Endothelial cell of umbilical vein (primary cell): ENCODE results near the gene CTIF. TPM values are rescaled to one million over a fixed set of nuclear protein-coding genes. Genes with fewer than 3 reads are reported as not detected.

Experiments
- BruUV-seq: library from RNA; stranded (reverse); fragments of 400-500 nt; replicated peaks from 2 replicates; lab custom pipeline; 2021; lab: Mats Ljungman, UMichigan
- CTCF ChIA-PET: fragments of 300-600, 350-600 bp; sonication (Branson Sonifier 250); formaldehyde crosslinking; loops from one replicate; lab custom pipeline; 2021; ENCODE audit warnings: antibody characterized with exemption, inconsistent platforms; lab: Charles Lee
- POLR2A ChIA-PET: fragments of 300-600, 350-600 bp; sonication (Branson Sonifier 250); formaldehyde crosslinking; loops from one replicate; lab custom pipeline; 2021; ENCODE audit warnings: antibody characterized with exemption, inconsistent platforms; lab: Charles Lee
- DNase-seq: peaks from one replicate; pipeline ENCODE4 v3.0.0-alpha.2; 2011; ENCODE audit warnings: low read depth, low spot score
- FAIRE-seq: peaks from 2 replicates; lab custom pipeline; 2011; peaks lifted over from hg19 to GRCh38; lab: Jason Lieb, UNC
- H2AFZ ChIP-seq: 2 replicates; pipeline ENCODE4 v1.6.0; 2012; ENCODE audit warnings: low read depth, low read length, control low read depth, inconsistent platforms
- H3K27ac ChIP-seq: 2 replicates; pipeline ENCODE4 v1.5.1; 2011; ENCODE audit warnings: low read depth, mild to moderate bottlenecking, control low read depth, low read length, moderate library complexity; ENCODE audit not compliant: insufficient read depth
- H3K27me3 ChIP-seq, 2 experiments: 2 replicates each; pipeline versions ENCODE4 v1.6.0 to v1.6.1; 2011; ENCODE audit warnings: low read length in 2 of 2, mixed read lengths in 1 of 2; ENCODE audit not compliant: control insufficient read depth in 2 of 2, insufficient read depth in 2 of 2
- H3K36me3 ChIP-seq, 2 experiments: 2 replicates in 1 of 2; 3 replicates in 1 of 2; pipeline ENCODE4 v1.5.1; 2011; ENCODE audit warnings: low read length in 2 of 2, mild to moderate bottlenecking in 1 of 2, moderate library complexity in 1 of 2; ENCODE audit not compliant: control insufficient read depth in 2 of 2, insufficient read depth in 2 of 2; ENCODE audit errors: extremely low read depth in 1 of 2
- H3K4me1 ChIP-seq: 3 replicates; pipeline ENCODE4 v1.5.1; 2011; ENCODE audit warnings: mild to moderate bottlenecking, low read length; ENCODE audit not compliant: control insufficient read depth, insufficient read depth; ENCODE audit errors: extremely low read depth
- H3K4me2 ChIP-seq: 2 replicates; pipeline ENCODE4 v1.6.1; 2011; ENCODE audit warnings: low read length, control low read depth, mixed read lengths; ENCODE audit not compliant: insufficient read depth
- H3K4me3 ChIP-seq, 3 experiments: fragments of 200-600 bp in 1 of 3; sonication (generic), shearing (Covaris generic) in 1 of 3; replicated peaks in 1 of 3; 2 replicates each; pipeline ENCODE4 v1.5.1; 2011 to 2016; ENCODE audit warnings: control low read depth in 3 of 3, low read length in 3 of 3, mild to moderate bottlenecking in 2 of 3, inconsistent platforms in 1 of 3, low read depth in 1 of 3, moderate library complexity in 1 of 3; ENCODE audit not compliant: insufficient read depth in 1 of 3
- H3K79me2 ChIP-seq: 2 replicates; pipeline ENCODE4 v1.6.0; 2012; ENCODE audit warnings: low read length, inconsistent platforms; ENCODE audit not compliant: control insufficient read depth, insufficient read depth
- H3K9ac ChIP-seq: replicated peaks from 2 replicates; pipeline ENCODE3; 2011; ENCODE audit warnings: low read length, control low read depth; ENCODE audit not compliant: insufficient read depth; ENCODE audit errors: extremely low read depth
- H3K9me1 ChIP-seq: replicated peaks from 3 replicates; pipeline ENCODE4 v1.6.0; 2011; ENCODE audit warnings: mild to moderate bottlenecking, low read length; ENCODE audit not compliant: control insufficient read depth, insufficient read depth; ENCODE audit errors: extremely low read depth
- H3K9me3 ChIP-seq: replicated peaks from 2 replicates; pipeline ENCODE4 v1.5.1; 2012; ENCODE audit warnings: low read length, inconsistent platforms; ENCODE audit not compliant: control insufficient read depth, insufficient read depth
- H4K20me1 ChIP-seq: replicated peaks from 2 replicates; pipeline ENCODE3; 2011; ENCODE audit warnings: mild to moderate bottlenecking, low read length; ENCODE audit not compliant: control insufficient read depth, insufficient read depth; ENCODE audit errors: extremely low read depth
- EZH2 ChIP-seq: IDR thresholded peaks from 2 replicates; pipeline ENCODE4 v1.6.1; 2012; ENCODE audit warnings: borderline replicate concordance, low read depth, mild to moderate bottlenecking, moderate library complexity, low read length, inconsistent platforms; ENCODE audit not compliant: severe bottlenecking
- FOS ChIP-seq: IDR thresholded peaks from 2 replicates; pipeline ENCODE4 v1.6.1; 2011; ENCODE audit warnings: mild to moderate bottlenecking, low read length, moderate library complexity, borderline replicate concordance; ENCODE audit not compliant: insufficient read depth
- GATA2 ChIP-seq: IDR thresholded peaks from 2 replicates; pipeline ENCODE4 v1.7.0; 2011; ENCODE audit warnings: low read depth, mild to moderate bottlenecking, moderate library complexity, mixed read lengths, low read length; ENCODE audit not compliant: insufficient read length, insufficient read depth
- JUN ChIP-seq: IDR thresholded peaks from 2 replicates; pipeline ENCODE4 v1.6.1; 2011; ENCODE audit warnings: borderline replicate concordance, low read depth; ENCODE audit not compliant: insufficient read length, insufficient read depth
- MYC ChIP-seq: IDR thresholded peaks from one replicate; pipeline ENCODE4 v1.6.1; 2011; ENCODE audit warnings: mild to moderate bottlenecking, low read depth, low read length
- POLR2A ChIP-seq: IDR thresholded peaks from 2 replicates; pipeline ENCODE4 v1.6.1; 2012; ENCODE audit warnings: low read depth, mild to moderate bottlenecking, control low read depth, low read length
- POLR2AphosphoS5 ChIP-seq: IDR thresholded peaks from 2 replicates; pipeline ENCODE4 v1.6.1; 2012; ENCODE audit warnings: low read depth, mild to moderate bottlenecking, control low read depth, low read length, moderate library complexity; ENCODE audit not compliant: insufficient read depth
- dilution Hi-C: fragments of 300-500 bp; cut with MboI; formaldehyde crosslinking; loops from one replicate; pipeline ENCODE4 v1.15.0; 2019; ENCODE audit warnings: low sequenced_read_pairs; ENCODE audit not compliant: extremely low pct_ligation_motif_present
- intact Hi-C: fragments of 100-400 bp; cut with micrococcal nuclease; formaldehyde crosslinking; loops from one replicate; pipeline ENCODE4 v1.10.0; 2022
- polyA plus RNA-seq, 4 experiments: library from polyadenylated mRNA; depleted of rRNA in 3 of 4; stranded (reverse) in 3 of 4; unstranded in 1 of 4; fragments of >200 nt; gene quantifications; 2 replicates each; pipeline versions ENCODE4 v1.2.1 to v1.2.3, GENCODE V29; 2011 to 2012; ENCODE audit warnings: missing spikeins in 1 of 4
- total RNA-seq: library from RNA; stranded (reverse); gene quantifications from 2 replicates; pipeline ENCODE4 v1.2.3, GENCODE V29; 2021
- TF ChIP-seq, protein P1 (sequence below): IDR thresholded peaks from 2 replicates; pipeline ENCODE4 v1.6.1; 2011; ENCODE audit not compliant: insufficient read depth, insufficient read length
- TF ChIP-seq, protein P2 (sequence below), 2 donors: IDR thresholded peaks; 1 replicate in 1 of 2; 2 replicates in 1 of 2; pipeline ENCODE4 v1.5.1; 2011; ENCODE audit warnings: low read length in 2 of 2, mild to moderate bottlenecking in 2 of 2, moderate library complexity in 2 of 2, control low read depth in 1 of 2, inconsistent platforms in 1 of 2, low read depth in 1 of 2; ENCODE audit not compliant: insufficient read depth in 1 of 2; ENCODE audit errors: extremely low read depth in 1 of 2

Gene CTIF
- total and polyA plus RNA-seq, 2 donors (not counting 3 experiments of a cell fraction or from before 2014, with no cell fraction given): 20.9 to 57.7 TPM

DNA sequence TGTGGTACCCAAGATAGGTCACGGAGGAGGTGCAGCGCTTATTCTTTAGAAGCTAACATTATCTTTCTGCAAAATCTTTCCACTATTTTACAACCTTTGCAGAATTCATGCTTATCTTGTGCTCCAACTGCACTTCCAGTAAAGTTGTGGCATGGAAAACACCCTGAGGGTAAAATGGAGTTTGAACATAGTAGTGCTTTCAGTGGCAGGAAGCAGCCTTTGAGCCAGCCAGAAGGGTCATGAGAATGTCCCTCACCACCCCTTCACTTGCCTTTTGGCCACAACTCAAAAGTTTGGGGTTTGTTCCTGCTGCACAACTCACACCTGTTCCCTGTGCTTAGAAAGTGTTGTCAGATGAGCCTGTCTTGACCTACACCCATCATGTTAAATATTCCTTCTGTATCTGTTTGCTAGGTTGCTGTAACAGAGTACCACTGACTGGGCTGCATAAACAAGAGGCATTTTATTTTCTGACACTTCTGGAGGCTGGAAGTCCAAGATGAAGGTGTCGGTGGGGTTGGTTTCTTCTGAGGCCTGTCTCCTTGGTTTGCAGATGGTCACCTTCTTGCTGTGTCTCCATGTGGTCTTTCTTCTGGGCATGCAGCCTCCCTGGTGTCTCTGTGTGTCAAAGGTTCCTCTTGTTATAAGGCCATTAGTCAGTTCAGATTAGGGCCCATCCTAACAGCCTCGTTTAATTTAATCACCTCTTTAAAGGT lies 217.8 kb downstream of the CTIF start:
- POLR2A ChIA-PET: interaction anchor here (1.0 kb wide), 1 partner anchor 166 kb away, joined by 3 read pairs; no protein-coding TSS in a partner anchor
- no TSS peak for BruUV-seq
- no peak for DNase-seq
- FAIRE-seq: no peak
- Histone ChIP-seq H3K9ac (no peak overlapping the region), H3K36me3 (no peaks in the 10 kb centered on the region), H3K27ac (no peak overlapping the region), H3K9me3 (no peaks in the 10 kb centered on the region), H3K9me1 (no peaks in the 10 kb centered on the region), H2AFZ (no peak overlapping the region), H3K79me2 (no peaks in the 10 kb centered on the region), H3K4me2 (no peak overlapping the region), H4K20me1 (no peaks in the 10 kb centered on the region), H3K4me1 (peaks cover 5% of the 10 kb centered on the region), H3K27me3 (no peaks in the 10 kb centered on the region), H3K4me3 (no peak overlapping the region)
- CTCF ChIA-PET: no interaction called here
- dilution Hi-C loops (no loop called here), intact Hi-C loops (loop anchor here (5.0 kb wide), 1 partner anchor 74 kb away; no protein-coding TSS in a partner anchor)
- no peak for TF ChIP-seq POLR2AphosphoS5
- TF ChIP-seq MYC: no peak
- no peak for TF ChIP-seq FOS
- no peak for TF ChIP-seq GATA2
- TF ChIP-seq, protein P1, sequence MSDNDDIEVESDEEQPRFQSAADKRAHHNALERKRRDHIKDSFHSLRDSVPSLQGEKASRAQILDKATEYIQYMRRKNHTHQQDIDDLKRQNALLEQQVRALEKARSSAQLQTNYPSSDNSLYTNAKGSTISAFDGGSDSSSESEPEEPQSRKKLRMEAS: no peak
- TF ChIP-seq, protein P2, sequence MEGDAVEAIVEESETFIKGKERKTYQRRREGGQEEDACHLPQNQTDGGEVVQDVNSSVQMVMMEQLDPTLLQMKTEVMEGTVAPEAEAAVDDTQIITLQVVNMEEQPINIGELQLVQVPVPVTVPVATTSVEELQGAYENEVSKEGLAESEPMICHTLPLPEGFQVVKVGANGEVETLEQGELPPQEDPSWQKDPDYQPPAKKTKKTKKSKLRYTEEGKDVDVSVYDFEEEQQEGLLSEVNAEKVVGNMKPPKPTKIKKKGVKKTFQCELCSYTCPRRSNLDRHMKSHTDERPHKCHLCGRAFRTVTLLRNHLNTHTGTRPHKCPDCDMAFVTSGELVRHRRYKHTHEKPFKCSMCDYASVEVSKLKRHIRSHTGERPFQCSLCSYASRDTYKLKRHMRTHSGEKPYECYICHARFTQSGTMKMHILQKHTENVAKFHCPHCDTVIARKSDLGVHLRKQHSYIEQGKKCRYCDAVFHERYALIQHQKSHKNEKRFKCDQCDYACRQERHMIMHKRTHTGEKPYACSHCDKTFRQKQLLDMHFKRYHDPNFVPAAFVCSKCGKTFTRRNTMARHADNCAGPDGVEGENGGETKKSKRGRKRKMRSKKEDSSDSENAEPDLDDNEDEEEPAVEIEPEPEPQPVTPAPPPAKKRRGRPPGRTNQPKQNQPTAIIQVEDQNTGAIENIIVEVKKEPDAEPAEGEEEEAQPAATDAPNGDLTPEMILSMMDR (IDR thresholded peaks at IDR 0.05; ENCODE audit: extremely low read depth in 1 of 2, insufficient read depth in 1 of 2, low read depth in 1 of 2, low read length in 2 of 2): no peak
- no peak for TF ChIP-seq EZH2
- TF ChIP-seq POLR2A: no peak
- TF ChIP-seq JUN: no peak
